Keratinocyte (primary cell): ENCODE results near the gene PLEKHA8. TPM values are rescaled to one million over a fixed set of nuclear protein-coding genes. Genes with fewer than 3 reads are reported as not detected.

Source experiments
- DNase-seq: peaks from one replicate; pipeline ENCODE4 v3.0.0-alpha.2; 2011; ENCODE audit warnings: low read depth, missing footprints, low spot score
- FAIRE-seq: peaks from 2 replicates; lab custom pipeline; 2011; peaks lifted over from hg19 to GRCh38; lab: Jason Lieb, UNC
- H2AFZ ChIP-seq: 2 replicates; pipeline ENCODE4 v1.6.0; 2012; ENCODE audit warnings: low read length, control low read depth, inconsistent platforms; ENCODE audit not compliant: control insufficient read depth
- H3K27ac ChIP-seq: 2 replicates; pipeline ENCODE4 v1.5.1; 2011; ENCODE audit warnings: low read length; ENCODE audit not compliant: control insufficient read depth, insufficient read depth
- H3K27me3 ChIP-seq: 3 replicates; pipeline ENCODE4 v1.6.0; 2011; ENCODE audit warnings: low read length; ENCODE audit not compliant: control insufficient read depth, insufficient read depth; ENCODE audit errors: extremely low read depth
- H3K36me3 ChIP-seq, 2 experiments: 2 replicates in 1 of 2; 3 replicates in 1 of 2; pipeline ENCODE4 v1.5.1; 2011; ENCODE audit warnings: low read length in 2 of 2, mild to moderate bottlenecking in 1 of 2; ENCODE audit not compliant: control insufficient read depth in 2 of 2, insufficient read depth in 2 of 2; ENCODE audit errors: extremely low read depth in 1 of 2
- H3K4me1 ChIP-seq: 3 replicates; pipeline ENCODE4 v1.5.1; 2011; ENCODE audit warnings: low read length; ENCODE audit not compliant: control insufficient read depth, insufficient read depth; ENCODE audit errors: extremely low read depth
- H3K4me2 ChIP-seq: 3 replicates; pipeline ENCODE4 v1.6.0; 2011; ENCODE audit warnings: low read depth, low read length; ENCODE audit not compliant: control insufficient read depth, insufficient read depth; ENCODE audit errors: extremely low read depth
- H3K4me3 ChIP-seq, 3 experiments: fragments of 200-600 bp in 1 of 3; sonication (generic) in 1 of 3; 2 replicates in 2 of 3; 3 replicates in 1 of 3; pipeline ENCODE4 v1.5.1; 2011 to 2016; ENCODE audit warnings: low read length in 3 of 3, mild to moderate bottlenecking in 3 of 3, control low read depth in 2 of 3, inconsistent platforms in 1 of 3, low read depth in 1 of 3, mixed read lengths in 1 of 3, mixed run types in 1 of 3, moderate library complexity in 1 of 3; ENCODE audit not compliant: control insufficient read depth in 2 of 3, insufficient read depth in 2 of 3; ENCODE audit errors: extremely low read depth in 1 of 3
- H3K79me2 ChIP-seq: 2 replicates; pipeline ENCODE4 v1.6.0; 2012; ENCODE audit warnings: low read length; ENCODE audit not compliant: control insufficient read depth, insufficient read depth
- H3K9ac ChIP-seq: 3 replicates; pipeline ENCODE4 v1.6.0; 2011; ENCODE audit warnings: low read length; ENCODE audit not compliant: control insufficient read depth, insufficient read depth; ENCODE audit errors: extremely low read depth
- H3K9me1 ChIP-seq: 3 replicates; pipeline ENCODE4 v1.6.0; 2011; ENCODE audit warnings: low read length; ENCODE audit not compliant: control insufficient read depth, insufficient read depth; ENCODE audit errors: extremely low read depth
- H3K9me3 ChIP-seq: 2 replicates; pipeline ENCODE4 v1.5.1; 2012; ENCODE audit warnings: low read depth, low read length; ENCODE audit not compliant: control insufficient read depth
- H4K20me1 ChIP-seq: 3 replicates; pipeline ENCODE4 v1.6.0; 2011; ENCODE audit warnings: low read length; ENCODE audit not compliant: control insufficient read depth, insufficient read depth; ENCODE audit errors: extremely low read depth
- EZH2 ChIP-seq: IDR thresholded peaks from one replicate; pipeline ENCODE4 v1.6.1; 2012; ENCODE audit warnings: inconsistent platforms, mild to moderate bottlenecking, low read length, moderate library complexity
- dilution Hi-C: fragments of 300-500 bp; cut with MboI; formaldehyde crosslinking; loops from one replicate; pipeline ENCODE4 v1.7.0; 2020; ENCODE audit warnings: low sequenced_read_pairs; ENCODE audit not compliant: extremely low pct_ligation_motif_present
- polyA plus RNA-seq, 5 experiments: library from polyadenylated mRNA; depleted of rRNA in 3 of 5; stranded (reverse) in 3 of 5; stranded (forward) in 1 of 5; unstranded in 1 of 5; fragments of >200 nt; gene quantifications; 1 replicate in 1 of 5; 2 replicates in 3 of 5; 3 replicates in 1 of 5; pipeline versions ENCODE4 v1.2.1 to v1.2.3, GENCODE V29; 2011 to 2012; ENCODE audit warnings: missing spikeins in 2 of 5, low read depth in 1 of 5, low replicate concordance in 1 of 5
- TF ChIP-seq, protein P1 (sequence below), 3 experiments: IDR thresholded peaks in 1 of 3; conservative IDR thresholded peaks in 1 of 3; optimal IDR thresholded peaks in 1 of 3; 2 replicates in 2 of 3; 3 replicates in 1 of 3; pipeline versions ENCODE3 to v1.5.1; 2011; ENCODE audit warnings: low read length in 3 of 3, mild to moderate bottlenecking in 3 of 3, moderate library complexity in 2 of 3, control low read depth in 1 of 3, inconsistent platforms in 1 of 3; ENCODE audit not compliant: insufficient read depth in 2 of 3; ENCODE audit errors: extremely low read depth in 1 of 3

PLEKHA8 gene
- polyA plus RNA-seq, 1 donor (not counting 4 experiments of a cell fraction or from before 2014, with no cell fraction given): 9.6 TPM

DNA sequence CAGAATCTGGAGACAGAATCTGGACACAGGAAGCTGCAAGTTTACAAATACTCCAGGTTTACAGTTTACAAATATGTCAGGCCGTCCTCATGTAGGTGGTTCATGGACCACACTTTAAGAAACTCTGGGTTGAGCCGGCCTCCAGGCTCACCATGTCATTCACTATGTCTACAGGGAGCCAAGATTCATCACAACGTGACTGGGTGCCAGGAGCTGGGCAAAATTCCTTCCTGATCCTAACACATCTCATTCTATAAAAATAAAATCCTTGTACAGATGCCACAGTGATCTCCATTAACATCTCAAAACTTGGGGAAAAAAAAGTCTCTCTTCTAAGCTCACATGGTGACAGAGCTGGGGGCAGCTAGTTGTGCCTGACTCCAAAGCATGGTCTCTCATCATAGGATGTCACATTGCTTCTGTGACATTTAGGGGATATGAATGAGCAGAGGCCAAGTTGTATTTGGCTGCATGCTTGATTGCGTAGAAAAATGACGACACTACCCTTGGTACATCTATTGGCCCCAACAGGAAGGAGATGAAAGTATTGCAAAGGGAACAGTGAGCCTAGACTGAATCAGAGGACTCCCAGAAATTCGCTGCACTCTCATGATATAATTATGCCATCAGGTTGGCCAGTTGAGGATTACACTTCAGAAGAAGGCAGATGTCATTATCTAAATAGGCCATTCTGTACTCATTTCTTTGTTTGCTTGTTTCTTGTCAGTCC lies 142.4 kb downstream of the PLEKHA8 start:
- H2AFZ ChIP-seq: no peak overlapping the region
- dilution Hi-C loops: no loop called here
- no peak overlapping the region for H3K4me2 ChIP-seq
- H3K79me2 ChIP-seq: no peaks in the 10 kb centered on the region
- no peak for DNase-seq
- H3K27me3 ChIP-seq: no peaks in the 10 kb centered on the region
- no peaks in the 10 kb centered on the region for H3K9me1 ChIP-seq
- no peak overlapping the region for H3K4me3 ChIP-seq
- H4K20me1 ChIP-seq: no peaks in the 10 kb centered on the region
- peaks cover 59% of the 10 kb centered on the region for H3K4me1 ChIP-seq
- no peaks in the 10 kb centered on the region for H3K36me3 ChIP-seq
- TF ChIP-seq, protein P1, sequence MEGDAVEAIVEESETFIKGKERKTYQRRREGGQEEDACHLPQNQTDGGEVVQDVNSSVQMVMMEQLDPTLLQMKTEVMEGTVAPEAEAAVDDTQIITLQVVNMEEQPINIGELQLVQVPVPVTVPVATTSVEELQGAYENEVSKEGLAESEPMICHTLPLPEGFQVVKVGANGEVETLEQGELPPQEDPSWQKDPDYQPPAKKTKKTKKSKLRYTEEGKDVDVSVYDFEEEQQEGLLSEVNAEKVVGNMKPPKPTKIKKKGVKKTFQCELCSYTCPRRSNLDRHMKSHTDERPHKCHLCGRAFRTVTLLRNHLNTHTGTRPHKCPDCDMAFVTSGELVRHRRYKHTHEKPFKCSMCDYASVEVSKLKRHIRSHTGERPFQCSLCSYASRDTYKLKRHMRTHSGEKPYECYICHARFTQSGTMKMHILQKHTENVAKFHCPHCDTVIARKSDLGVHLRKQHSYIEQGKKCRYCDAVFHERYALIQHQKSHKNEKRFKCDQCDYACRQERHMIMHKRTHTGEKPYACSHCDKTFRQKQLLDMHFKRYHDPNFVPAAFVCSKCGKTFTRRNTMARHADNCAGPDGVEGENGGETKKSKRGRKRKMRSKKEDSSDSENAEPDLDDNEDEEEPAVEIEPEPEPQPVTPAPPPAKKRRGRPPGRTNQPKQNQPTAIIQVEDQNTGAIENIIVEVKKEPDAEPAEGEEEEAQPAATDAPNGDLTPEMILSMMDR (optimal IDR thresholded peaks at IDR 0.05 in 1 of 3, IDR thresholded peaks at IDR 0.05 in 1 of 3, conservative IDR thresholded peaks at IDR 0.05 in 1 of 3; ENCODE audit: extremely low read depth in 1 of 3, insufficient read depth in 2 of 3, low read length in 3 of 3): no peak
- no peak for TF ChIP-seq EZH2
- H3K9ac ChIP-seq: no peak overlapping the region
- no peak for FAIRE-seq
- H3K9me3 ChIP-seq: no peaks in the 10 kb centered on the region
- H3K27ac ChIP-seq: no peak overlapping the region

DNA sequence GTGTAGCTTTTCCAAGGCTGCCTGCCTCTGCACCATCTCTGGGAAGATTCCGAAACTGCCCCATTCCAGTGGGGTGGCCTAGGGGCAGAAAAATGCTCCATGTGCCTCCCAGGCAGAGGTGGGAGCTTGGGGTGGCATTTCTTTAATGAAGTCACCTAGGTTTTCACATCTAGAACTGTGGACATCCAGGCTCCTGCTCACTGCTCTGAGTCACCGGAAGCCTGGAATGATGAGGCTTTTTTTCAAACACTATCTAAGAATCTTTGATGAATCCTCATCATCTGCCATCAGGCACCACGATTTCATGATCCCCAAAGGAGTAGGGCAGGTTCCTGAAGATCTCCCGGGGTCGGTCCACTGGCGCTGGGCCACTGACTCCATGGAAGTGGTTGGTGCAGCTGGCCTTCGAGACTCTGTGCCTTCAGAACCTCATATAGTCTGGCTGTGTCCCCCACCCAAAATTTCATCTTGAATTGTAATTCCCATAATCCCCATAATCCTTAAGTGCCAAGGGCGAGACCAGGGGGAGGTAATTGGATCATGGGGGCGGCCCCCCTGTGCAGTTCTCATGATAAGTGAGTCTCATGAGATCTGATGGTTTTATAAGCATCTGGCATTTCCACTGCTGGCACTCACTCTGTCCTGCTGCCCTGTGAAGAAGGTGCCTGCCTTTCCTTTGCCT lies 143.7 kb downstream of the PLEKHA8 start:
- H3K4me1 ChIP-seq: peaks cover 47% of the 10 kb centered on the region
- no peaks in the 10 kb centered on the region for H3K79me2 ChIP-seq
- DNase-seq (peak; percentile 73), FAIRE-seq (peak; percentile 89)
- dilution Hi-C loops: no loop called here
- no peaks in the 10 kb centered on the region for H3K36me3 ChIP-seq
- no peak overlapping the region for H2AFZ ChIP-seq
- H3K9me1 ChIP-seq: no peaks in the 10 kb centered on the region
- H4K20me1 ChIP-seq: no peaks in the 10 kb centered on the region
- no peak overlapping the region for H3K4me3 ChIP-seq
- TF ChIP-seq EZH2: no peak
- TF ChIP-seq, protein P1 (optimal IDR thresholded peaks at IDR 0.05 in 1 of 3, IDR thresholded peaks at IDR 0.05 in 1 of 3, conservative IDR thresholded peaks at IDR 0.05 in 1 of 3; ENCODE audit: extremely low read depth in 1 of 3, insufficient read depth in 2 of 3, low read length in 3 of 3): no peak
- peak overlapping the region; percentile 95 for H3K27ac ChIP-seq
- H3K9me3 ChIP-seq: no peaks in the 10 kb centered on the region
- peak overlapping the region; percentile 75 for H3K4me2 ChIP-seq
- no peaks in the 10 kb centered on the region for H3K27me3 ChIP-seq
- H3K9ac ChIP-seq: peak overlapping the region; percentile 62
